ENCODE measurements around the gene CLTA. TPM values are rescaled to one million over a fixed set of nuclear protein-coding genes. Genes with fewer than 3 reads are reported as not detected.

Gene CLTA
- polyA plus RNA-seq, 1 experiment: 364 TPM

DNA sequence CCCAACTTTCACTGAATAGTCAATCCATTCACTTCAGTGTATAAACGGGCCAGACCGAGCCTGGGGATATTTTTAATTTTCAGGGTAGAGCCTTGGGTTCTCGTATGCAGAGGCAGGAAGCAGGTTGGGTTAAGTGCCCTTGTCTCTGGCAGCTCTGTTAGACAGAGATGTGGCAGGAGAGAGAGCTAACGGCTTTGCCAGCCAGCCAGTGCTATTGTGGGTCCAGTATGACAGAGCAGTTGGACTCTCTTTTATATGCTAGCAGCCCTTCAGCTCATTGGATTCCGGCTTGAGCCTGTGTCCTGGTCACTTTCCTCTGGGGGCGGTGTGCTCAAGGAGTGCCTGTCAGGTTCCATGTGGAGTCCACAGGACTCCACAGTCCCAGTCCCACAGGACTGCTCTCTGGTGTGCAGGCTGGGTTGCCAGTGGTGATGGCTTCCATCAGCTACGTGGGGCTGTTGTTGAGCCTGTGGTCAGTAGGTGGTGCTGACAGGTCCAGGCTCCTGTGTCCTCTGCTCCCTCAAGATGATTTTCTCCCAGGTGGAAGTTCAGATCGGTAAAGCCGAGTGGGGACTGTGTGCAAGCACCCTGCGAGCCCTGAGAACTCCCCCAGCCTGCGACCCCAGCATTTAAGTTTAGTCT lies 14.3 kb downstream of the CLTA start:
- Histone ChIP-seq H3K9me3 (ENCODE audit: control insufficient read depth, insufficient read depth, low read length) (no peaks in the 10 kb centered on the region), H3K4me3 (ENCODE audit: low read depth, low read length) (no peak overlapping the region), H3K27ac (ENCODE audit: low read depth, low read length) (no peak overlapping the region), H3K27me3 (ENCODE audit: control insufficient read depth, insufficient read depth, low read length) (no peaks in the 10 kb centered on the region)
- TF ChIP-seq, protein P1, sequence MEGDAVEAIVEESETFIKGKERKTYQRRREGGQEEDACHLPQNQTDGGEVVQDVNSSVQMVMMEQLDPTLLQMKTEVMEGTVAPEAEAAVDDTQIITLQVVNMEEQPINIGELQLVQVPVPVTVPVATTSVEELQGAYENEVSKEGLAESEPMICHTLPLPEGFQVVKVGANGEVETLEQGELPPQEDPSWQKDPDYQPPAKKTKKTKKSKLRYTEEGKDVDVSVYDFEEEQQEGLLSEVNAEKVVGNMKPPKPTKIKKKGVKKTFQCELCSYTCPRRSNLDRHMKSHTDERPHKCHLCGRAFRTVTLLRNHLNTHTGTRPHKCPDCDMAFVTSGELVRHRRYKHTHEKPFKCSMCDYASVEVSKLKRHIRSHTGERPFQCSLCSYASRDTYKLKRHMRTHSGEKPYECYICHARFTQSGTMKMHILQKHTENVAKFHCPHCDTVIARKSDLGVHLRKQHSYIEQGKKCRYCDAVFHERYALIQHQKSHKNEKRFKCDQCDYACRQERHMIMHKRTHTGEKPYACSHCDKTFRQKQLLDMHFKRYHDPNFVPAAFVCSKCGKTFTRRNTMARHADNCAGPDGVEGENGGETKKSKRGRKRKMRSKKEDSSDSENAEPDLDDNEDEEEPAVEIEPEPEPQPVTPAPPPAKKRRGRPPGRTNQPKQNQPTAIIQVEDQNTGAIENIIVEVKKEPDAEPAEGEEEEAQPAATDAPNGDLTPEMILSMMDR (IDR thresholded peaks at IDR 0.05; ENCODE audit: low read depth, low read length): peak; percentile 31
- DNase-seq (ENCODE audit: low read depth, low spot score): no peak
- POLR2A ChIA-PET: no interaction called here
- CTCF ChIA-PET: interaction anchor here (1.0 kb wide), 1 partner anchor 15 kb away, joined by 6 read pairs; the partner anchor contains the start of gene CLTA

DNA sequence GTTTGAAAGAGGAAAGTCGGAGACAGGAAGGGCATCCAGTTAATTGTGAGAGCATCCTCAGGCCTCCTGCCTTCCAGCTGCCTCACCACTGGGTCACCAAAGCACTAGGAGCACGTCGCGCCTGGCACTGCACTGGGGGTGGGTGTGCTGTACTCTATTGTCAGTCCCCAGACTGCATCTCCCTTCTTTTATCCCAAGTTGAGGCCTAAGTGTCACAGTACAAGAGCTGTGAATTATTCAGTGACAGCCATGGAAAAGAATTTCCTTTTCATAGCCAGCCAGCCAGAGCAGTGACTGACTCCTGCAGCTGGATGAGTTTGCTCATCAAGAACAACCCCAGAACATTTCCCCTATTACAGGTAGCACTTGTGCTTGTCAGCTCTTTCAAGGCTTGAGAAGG lies 16.3 kb downstream of the CLTA start:
- CTCF ChIA-PET: interaction anchor here (1.2 kb wide), 1 partner anchor 16 kb away, joined by 4 read pairs; the partner anchor contains the start of gene CLTA

DNA sequence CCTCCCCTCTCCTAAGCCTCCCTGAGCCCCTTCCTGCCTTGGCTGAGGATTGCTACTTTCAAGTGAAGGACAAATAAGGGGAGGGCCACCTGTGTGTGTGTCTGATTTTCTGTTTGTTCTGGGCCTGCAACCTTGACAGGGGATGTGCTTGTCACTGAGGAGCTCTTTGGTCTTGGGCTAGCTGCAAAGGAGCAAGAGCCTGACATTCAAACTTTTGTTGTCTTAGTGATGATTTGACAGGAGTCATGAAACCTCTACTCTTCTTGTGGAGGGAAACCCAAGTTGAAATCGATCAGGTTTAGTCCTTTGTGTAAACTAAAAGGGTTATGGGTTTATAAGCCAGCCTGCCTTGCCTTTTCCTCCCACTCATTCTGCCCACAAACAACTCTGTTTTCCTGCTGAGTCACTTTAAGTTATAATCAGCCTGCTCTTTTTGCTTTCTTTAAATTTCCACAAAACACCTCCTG lies 16.9 kb downstream of the CLTA start:
- no peak overlapping the region; the same call in 1 of the 2 replicates for H3K4me3 ChIP-seq (ENCODE audit: low read depth, low read length)
- TF ChIP-seq, protein P1 (IDR thresholded peaks at IDR 0.05; ENCODE audit: low read depth, low read length): no peak
- H3K27ac ChIP-seq (ENCODE audit: low read depth, low read length): peak overlapping the region; percentile 90
- ChIA-PET POLR2A (interaction anchor here (0.9 to 1.3 kb wide), 2 partner anchors 16 to 17 kb away, joined by 5 to 10 read pairs; partner anchors contain the start of gene CLTA), CTCF (interaction anchor here (1.2 kb wide), 1 partner anchor 17 kb away, joined by 4 read pairs; the partner anchor contains the start of gene CLTA)
- H3K27me3 ChIP-seq (ENCODE audit: control insufficient read depth, insufficient read depth, low read length): no peaks in the 10 kb centered on the region
- H3K9me3 ChIP-seq (ENCODE audit: control insufficient read depth, insufficient read depth, low read length): no peaks in the 10 kb centered on the region
- DNase-seq (ENCODE audit: low read depth, low spot score): no peak

More for the DNA sequence above, 16.3 kb downstream of the CLTA start:
- Histone ChIP-seq H3K27me3 (ENCODE audit: control insufficient read depth, insufficient read depth, low read length) (no peaks in the 10 kb centered on the region), H3K27ac (ENCODE audit: low read depth, low read length) (peak overlapping the region; percentile 90), H3K9me3 (ENCODE audit: control insufficient read depth, insufficient read depth, low read length) (no peaks in the 10 kb centered on the region), H3K4me3 (ENCODE audit: low read depth, low read length) (no peak overlapping the region)
- POLR2A ChIA-PET: interaction anchor here (0.7 to 1.3 kb wide), 3 partner anchors 13 to 16 kb away, joined by 3 to 10 read pairs (median 5); partner anchors contain the start of gene CLTA
- DNase-seq (ENCODE audit: low read depth, low spot score): no peak
- TF ChIP-seq, protein P1 (IDR thresholded peaks at IDR 0.05; ENCODE audit: low read depth, low read length): no peak

DNA sequence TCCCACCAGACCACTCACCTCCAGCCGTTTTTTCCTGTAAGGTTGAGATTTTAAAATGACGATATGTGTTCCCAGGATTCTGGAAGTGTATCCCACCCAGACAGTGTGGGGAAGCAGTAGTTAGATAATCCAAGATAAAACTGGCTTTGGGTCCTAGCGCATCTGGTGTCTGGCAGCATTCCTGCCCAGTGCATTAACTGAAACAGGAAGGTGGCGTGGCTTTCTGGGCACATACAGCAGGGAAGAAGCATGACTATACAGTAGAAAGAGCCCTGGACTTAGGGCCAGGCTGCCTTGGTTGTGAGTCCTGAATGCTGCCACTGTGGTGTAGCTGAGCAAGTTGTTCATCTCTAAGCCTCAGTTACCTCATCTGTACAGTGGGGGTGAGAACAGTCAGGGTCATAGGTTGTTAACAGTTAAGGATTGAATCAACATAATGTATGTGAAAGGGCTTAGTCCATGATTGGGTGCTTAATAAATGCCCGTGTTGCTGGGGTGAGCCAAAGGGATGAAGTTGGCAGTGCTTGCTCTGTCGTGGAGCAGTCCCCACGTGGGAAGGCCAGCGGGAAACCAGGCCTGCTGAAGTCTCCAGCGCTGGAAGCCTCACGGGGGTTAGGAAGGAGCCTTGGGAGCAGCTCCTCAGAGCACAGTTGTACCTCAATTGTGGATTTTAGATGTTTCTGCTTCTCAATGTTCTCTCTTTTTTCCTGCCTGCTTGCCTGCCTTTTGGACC lies 18.0 kb downstream of the CLTA start:
- no peak for DNase-seq (ENCODE audit: low read depth, low spot score)
- H3K27ac ChIP-seq (ENCODE audit: low read depth, low read length): peak overlapping the region; percentile 89
- CTCF ChIA-PET: interaction anchor here (1.0 kb wide), 1 partner anchor 19 kb away, joined by 5 read pairs; no protein-coding TSS in a partner anchor

More for the DNA sequence above, 18.0 kb downstream of the CLTA start:
- H3K4me3 ChIP-seq (ENCODE audit: low read depth, low read length): no peak overlapping the region
- H3K9me3 ChIP-seq (ENCODE audit: control insufficient read depth, insufficient read depth, low read length): no peaks in the 10 kb centered on the region
- no peaks in the 10 kb centered on the region for H3K27me3 ChIP-seq (ENCODE audit: control insufficient read depth, insufficient read depth, low read length)
- POLR2A ChIA-PET: no interaction called here
- TF ChIP-seq, protein P1 (IDR thresholded peaks at IDR 0.05; ENCODE audit: low read depth, low read length): no peak

All from AG04450 (cell line).